Measurements from ENCODE around the gene OR52K1.
"Not testable (repeated sequence)": the region's sequence is repeated elsewhere in the genome, so short reads cannot be mapped to it uniquely, and the experiment has no call there.

OR52K1 gene

DNA sequence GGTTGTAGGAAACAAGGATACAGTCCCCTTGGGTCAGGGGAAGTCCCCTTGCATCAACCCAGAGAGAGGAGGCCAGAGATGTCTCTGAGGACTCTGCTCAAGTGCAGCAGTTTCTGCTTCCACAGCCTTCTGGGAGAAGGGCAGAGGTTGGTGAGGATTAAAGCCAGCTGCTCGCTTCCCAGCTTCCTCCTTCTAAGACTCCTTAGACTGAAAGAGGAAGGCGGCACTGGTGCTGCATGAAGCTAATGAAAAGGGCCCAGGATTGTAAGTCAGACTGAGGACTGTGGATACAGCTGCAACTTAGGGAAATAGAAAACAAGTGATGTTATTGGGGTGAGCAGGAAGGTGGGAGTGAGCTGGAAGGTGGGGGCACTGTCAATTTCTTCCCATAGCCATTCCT lies at the start of gene OR52K1:
OR52K1 (plus strand) TSS at position 202 of the 400 bp plus-strand sequence. CDS start 6,255 bp downstream, outside the sequence.
- DNase-seq (ENCODE audit: low spot score): no peak

DNA sequence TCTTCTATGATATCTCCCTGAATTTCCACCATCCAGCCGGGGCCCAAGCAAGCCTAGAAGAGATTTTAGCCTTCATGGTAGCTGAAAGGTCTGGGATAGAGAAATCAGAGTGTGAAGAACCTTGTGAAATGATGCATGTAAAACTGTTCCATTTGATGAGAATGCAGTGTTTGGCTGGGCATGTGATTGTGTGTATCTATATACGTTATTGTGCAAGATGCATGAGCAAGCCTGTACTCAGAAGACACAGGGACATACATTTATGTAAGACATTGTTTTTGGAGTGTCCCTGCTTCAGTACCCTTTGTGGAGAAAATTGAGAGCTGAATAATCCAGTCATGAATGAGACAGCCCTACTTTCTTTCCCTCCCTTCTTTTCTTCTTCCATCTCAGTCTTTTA lies 48.6 kb upstream of the OR52K1 start:
- DNase-seq (ENCODE audit: low spot score): no peak

DNA sequence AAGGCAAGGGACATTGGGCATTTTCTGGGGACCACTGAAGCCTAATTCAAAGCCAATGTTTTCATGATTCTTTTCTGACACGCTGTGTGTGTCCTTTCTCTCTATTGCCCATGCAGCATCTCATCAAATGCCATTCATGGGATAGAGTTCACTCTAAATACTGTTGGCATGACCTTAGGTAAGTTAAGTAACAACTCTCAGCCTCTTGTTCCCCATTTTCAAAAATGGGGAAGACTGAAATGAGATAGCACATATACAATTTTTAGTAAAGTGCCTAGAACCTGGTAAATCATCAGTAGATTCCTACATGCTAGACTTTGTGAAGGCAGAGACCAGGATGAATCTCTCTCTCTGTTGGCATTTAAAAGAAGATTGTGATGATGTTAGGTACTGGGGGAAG lies 46.0 kb upstream of the OR52K1 start:
- DNase-seq (ENCODE audit: low spot score): no peak

DNA sequence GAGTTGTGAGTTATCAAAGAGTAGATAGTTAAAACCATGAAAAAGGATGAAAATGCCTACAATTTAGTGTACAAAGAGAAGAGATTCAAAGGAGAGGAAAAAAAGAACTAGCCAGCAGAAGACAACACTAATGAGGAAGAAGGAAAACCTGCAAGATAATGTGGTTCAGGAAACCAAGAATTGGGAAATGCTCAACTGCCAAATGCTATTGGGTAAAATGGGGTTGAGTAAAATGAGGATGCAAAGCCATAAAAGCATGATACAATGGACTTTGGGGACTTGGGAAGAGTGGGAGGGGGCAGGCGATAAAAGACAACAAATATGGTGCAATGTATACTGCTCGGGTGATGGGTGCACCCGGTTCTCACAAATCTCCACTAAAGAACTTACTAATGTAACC lies 40.9 kb upstream of the OR52K1 start:
- DNase-seq (ENCODE audit: low spot score): no peak

DNA sequence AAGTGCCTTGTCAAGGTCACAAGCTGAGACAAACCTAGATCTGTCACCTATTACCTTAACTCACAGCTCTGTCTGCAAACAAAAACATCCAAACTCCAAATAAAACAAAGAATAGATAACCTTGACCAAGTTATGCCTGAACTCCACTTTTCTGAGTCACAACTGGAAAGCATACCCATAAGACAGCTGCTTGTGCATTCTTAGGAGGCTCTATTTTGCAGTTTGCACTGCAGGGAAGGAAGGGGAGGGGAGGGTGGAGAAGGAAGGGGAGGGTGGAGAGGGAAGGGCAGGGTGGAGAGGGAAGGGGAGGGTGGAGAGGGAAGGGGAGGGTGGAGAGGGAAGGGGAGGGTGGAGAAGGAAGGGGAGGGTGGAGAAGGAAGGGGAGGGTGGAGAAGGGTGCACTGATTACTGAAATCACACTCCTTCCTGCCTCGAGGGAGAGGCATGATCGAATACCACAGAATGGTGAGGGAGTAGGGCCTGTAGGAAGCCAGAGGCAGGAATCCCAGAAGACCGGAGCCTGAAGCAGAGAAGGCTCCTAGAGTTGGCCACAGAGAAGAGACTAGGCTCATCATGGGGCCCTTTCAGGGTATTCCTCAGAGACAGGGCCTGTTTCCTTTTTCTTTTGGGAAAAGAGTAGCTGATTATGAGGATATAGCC lies 39.1 kb upstream of the OR52K1 start:
- DNase-seq (ENCODE audit: low spot score): no peak

DNA sequence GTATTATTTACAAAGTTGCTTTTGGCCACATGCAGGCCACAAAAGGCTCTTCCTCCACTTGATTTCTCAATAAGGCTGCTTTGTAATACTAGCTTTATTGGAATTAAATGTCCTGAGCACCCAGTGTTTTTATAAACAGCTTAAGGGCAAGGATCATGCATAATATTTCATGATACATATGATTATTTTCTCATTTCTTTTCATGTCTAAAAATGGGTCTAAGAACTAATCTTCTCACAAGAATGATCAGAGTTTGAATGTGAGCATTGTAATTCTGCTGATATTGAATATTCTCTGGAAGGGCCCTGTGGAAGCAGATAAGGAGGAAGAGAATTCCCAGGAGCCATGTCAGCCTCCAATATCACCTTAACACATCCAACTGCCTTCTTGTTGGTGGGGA lies 33.5 kb upstream of the OR52K1 start, which contains the start of gene OR52K2:
OR52K2 (plus strand) TSS at position 301 of the 400 bp plus-strand sequence; CDS start at position 346, 45 bp downstream.
- no peak for DNase-seq (ENCODE audit: low spot score)

DNA sequence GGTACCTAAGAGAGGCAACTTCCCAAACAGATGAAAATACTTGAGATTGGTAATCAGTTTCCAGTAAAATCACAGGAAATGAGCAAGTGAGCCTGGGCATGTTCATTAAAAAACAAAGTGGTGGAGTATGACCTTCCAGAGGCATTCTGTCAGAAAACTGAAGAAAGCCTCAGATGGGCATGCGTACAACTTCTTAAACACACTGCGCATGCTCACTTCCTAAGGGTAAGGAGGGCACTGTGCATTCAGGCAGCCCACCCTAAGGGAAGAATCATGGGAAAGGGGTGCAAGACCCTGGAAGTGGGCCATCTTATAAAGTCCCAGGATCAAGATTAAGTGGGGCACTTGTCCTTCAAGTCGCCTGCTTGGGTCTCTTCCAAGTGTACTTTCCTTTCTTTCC lies 29.3 kb upstream of the OR52K1 start:
- no peak for DNase-seq (ENCODE audit: low spot score)

DNA sequence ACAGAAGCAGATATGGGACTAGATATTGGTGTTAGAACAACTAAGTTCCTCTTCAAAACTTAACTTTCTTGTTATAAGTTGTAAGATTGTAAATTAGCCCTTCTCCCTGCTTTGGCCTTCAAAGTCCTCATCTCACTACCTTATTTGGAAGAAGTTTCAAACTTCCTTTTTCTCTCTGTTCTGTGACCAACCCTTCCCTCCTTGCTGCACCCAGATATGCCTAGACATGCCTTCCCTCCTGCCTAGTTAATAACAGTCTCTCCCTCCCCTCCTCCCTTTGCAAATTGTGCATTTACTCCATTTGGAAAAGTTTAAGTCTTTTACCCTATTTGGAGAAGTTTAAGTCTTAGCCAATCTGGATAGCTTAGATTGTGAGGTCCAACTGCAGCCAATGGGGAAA lies 28.4 kb upstream of the OR52K1 start:
- no peak for DNase-seq (ENCODE audit: low spot score)

DNA sequence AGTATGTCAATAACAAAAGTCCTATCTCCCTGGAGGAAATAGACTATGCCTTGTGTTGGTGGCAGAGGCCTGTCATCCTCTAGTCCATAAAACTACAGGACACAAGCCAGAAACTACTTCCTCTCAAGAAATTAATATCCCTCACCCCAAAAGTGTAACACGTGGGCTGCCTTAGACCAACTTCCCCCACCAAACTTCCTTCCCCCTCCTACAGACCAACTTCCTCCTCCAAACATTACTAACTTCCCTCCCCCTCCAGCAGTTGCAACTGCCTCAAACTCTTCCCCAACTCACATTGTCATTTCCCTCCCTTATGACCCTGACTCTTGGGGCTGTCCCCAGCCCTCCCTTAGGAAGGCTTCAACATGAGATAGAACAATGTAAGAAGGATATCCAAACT lies 27.0 kb upstream of the OR52K1 start:
- no peak for DNase-seq (ENCODE audit: low spot score)

DNA sequence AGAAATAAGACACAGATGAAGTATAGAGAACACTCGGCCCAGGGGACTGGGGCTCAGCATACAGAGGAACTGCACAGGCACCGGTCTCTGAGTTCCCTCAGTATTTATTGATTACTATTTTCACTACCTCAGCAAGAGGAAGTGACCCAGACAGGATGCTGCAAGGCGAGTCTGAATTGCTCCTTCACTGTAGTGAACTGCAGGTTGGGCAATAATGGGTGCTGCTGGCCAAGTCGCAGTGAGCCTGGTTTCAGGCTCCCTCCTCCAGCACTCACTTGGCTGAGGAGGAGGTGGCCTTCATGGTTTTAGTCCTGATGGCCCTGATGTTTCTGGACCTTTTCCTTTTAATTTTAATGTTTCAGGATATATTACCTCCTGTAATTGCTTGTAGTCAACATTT lies 22.9 kb upstream of the OR52K1 start:
- no peak for DNase-seq (ENCODE audit: low spot score)

DNA sequence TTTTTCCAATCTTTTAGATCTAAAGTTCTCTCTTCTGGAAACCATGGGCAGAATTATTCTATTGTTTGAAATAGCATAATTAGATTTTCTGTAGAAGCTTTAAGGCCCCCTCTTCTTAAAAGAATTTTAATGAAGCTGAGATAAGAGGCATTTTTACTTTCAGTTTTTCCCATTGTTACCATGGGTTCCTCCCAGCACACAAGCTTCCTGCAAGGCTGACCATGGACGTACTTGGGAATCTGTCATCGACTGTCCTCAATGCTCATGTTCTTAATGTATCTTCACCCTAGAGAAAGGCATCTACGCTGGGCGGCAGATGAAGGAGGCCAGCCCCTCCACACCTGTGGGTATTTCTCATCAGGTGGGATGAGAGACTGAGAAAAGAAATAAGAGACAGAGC lies 22.3 kb upstream of the OR52K1 start:
- DNase-seq (ENCODE audit: low spot score): no peak

DNA sequence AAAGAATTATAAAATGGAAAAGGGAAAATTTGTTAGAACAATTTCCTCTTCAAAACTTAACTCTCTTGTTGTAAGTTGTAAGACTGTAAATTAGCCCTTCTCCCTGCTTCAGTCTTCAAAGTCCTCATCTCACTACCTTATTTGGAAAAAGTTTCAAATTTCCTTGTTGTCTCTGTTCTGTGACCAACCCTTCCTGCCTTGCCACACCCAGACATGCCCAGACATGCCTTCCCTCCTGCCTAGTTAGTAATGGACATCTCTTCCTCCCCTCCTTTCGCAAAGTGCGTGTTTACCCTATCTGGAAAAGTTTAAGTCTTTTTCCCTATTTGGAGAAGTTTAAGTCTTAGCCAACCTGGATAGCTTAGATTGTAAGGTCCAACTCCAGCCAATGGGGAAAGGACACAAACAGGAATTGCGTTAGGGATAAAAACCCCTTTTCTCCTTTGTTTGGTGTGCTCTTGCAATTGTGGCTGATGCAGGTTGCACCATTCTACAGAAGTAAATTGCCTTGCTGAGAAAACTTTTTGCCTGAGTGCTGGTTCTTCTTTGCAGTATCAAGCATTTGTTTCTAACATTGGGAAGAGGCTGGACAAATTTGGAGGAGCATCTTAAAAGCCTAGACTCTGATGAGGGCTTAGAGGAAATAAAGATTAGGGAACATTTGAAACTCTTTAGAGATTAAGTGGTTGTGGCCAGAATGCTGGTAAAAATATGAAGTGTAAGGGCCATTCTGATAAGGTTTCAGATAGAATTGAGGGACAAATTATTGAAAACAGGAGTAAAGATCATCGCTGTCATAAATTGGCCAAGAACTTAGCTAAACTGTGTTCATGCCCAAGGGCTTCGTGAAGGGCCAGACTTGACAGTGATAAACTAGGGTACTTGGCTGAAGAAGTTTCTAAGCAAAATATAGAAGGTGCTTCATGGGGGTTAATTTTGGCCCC lies 18.0 kb upstream of the OR52K1 start:
- DNase-seq (ENCODE audit: low spot score): peak; percentile 63

DNA sequence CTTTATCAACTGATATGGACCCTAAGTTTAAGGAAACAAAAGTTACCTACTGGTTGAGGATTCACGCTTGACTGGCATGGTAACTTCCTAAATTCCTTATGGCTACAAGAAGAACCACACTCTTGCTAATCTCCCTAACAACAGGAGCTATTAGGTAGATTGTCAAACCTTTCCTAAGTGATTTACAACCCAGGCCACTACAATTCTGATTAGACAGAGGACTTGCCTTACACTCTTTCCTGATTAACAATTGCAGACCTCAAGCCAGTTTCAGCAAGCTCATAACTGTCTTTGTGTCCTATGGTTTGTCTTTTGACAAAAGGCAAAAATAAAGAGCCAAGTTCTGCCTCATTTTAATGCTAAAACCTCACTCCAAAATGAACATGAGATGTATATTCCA lies 17.0 kb upstream of the OR52K1 start:
- no peak for DNase-seq (ENCODE audit: low spot score)

DNA sequence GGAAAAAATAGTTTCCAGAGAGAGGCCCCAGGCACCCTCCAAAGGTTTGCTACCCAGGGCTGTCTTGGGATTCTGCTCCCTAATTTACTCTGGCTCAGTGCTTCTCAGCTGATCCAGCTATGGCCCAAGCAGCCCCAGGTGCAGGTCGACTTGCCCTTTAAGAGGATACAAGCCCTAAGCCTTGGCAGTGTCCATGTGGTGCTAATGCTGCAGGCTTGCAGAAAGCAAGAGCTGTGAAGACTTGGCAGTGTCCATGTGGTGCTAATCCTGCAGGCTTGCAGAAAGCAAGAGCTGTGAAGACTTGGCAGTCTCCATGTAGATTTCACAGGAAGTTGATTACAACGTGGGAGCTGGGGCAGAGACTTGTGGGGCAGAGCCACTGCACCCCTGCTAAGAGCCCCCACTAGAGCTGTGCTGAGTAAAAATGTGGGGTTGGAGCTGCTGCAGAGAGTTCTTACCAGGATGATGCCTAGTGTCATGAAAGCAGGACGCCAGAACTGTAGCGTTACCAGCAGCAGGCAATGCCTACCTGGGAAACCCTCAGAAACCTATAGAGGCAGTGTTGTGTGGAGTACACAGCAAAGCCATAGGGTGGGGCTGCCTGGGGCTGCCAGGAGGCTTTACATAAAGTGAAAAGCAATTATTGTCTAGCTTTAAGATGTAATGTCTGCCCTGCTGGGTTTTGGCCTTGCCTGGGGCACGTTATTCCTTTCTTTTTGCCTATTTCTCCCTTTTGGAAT lies 16.1 kb upstream of the OR52K1 start:
- DNase-seq (ENCODE audit: low spot score): no peak

DNA sequence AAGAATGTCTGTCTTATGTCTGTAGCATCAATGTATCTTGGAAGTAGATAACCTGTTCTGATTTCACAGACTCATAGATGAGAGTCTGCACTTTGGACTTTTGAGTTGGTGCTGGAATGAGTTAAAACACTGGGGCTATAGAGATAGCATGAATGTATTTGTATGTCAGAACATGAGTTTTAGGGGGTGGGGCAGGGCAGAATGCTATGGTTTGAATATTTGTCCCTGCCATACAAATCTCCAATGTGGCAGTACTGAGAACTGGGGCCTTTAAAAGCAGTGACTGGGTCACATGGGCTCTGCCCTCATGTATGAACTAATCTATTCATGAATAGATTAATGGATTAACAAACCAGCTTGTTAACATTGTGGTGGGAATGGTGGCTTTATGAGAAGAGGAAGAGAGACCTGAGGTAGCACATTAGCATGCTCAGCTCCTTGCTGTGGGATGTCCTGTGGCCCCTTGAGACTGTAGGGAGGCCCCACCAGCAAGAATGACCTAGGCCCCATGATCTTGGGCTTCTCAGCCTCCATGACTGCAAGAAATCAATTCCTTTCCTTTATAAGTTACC lies 15.5 kb upstream of the OR52K1 start:
- DNase-seq (ENCODE audit: low spot score): no peak

DNA sequence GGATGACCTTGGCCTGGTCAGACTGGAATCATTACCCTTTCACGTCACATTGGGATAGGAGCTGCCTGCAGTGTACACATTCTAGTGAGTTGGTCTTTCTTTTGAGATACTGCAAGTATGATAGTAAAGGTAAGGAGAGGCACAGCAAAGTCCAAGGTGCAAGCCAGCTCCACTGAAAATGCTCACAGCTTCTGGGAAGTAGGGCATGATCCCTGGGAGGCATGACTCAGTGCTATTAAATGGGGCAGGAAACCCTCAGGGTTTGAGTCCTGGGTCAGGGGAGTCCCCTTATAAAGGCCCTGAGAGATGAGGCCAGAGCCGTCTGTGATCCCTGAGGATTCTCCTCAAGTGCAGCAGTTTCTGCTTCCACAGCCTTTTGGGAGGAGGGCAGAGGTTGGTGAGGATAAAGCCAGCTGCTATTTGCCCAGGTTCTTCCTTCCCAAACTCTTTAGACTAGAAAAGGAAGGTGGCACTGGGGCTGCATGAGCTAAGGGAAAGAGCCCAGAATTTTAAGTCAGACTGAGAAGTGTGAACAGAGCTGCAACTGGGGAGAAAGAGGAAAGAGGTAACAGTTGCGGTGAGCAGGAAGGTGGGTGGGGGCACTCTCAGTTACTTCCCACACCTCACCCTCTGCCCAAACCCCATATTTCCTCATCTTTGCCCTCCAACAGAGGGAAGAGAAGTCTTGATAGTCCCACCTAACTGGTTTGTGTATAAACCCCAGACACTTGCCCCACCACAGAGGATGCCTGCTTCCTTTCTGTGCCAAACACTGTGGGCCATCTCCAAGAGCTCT lies 14.4 kb upstream of the OR52K1 start:
- DNase-seq (ENCODE audit: low spot score): no peak

DNA sequence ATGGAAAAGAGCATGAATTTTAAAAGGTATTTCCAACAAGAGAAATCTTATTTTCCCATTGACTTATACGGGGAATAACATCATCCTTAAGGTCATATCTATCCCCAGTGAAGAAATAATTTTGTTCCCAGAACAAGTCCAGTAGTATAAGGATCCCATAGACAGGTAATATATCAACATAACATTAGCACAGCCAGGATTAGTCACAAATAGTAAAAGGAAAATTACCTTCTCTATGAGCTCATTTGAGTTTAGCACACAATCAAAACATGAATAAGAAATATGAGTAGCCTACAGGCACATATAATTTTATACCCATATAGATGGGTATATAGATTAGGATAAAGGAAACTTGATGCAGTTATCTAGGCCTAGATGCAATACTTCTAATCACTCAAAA lies 2.8 kb upstream of the OR52K1 start:
- no peak for DNase-seq (ENCODE audit: low spot score)

DNA sequence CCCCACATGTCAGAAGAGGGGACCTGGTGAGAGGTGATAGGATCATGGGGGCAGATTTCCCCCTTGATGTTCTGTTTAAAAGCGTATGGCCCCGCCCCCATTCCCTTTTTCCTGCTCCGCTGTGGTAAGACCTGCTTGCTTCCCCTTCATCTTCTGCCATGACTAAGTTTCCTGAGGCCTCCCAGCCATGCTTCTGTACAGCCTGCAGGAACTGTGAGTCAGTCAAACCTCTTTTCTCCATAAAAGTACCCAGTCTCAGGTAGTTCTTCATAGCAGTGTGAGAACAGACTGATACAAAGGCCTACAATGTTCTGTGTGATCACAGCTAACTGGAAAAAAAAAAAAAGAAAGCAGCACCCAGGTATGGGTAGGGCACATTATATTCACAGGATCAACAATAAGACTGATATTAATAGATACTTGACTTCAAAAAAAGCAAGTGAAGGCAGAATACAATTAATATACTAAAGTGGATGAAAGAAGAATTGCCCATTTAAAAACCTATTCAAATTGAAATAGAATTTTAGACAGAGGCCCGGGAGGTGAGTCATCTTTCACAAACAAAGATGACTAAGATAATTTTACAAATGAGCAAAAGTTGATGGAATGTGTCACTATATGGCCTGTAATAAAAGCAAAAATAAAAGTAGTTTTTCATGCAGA lies 1.7 kb upstream of the OR52K1 start:
- DNase-seq (ENCODE audit: low spot score): no peak

DNA sequence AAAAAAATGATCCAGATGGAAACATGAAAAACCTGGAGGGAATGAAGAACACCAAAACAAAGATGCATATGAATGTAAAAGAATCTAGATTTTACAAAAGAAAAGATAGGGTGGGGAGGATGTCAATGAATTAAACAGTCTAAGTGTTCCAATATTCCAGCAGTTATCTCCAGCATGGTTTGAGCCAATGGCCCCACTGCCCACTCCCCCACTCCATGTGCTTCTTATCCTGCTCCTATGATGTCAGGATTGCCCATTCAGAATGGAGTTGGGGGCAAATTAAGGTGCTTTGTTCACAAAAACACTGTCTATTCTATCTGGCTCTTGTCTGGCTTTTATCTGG lies 1.2 kb upstream of the OR52K1 start:
- no peak for DNase-seq (ENCODE audit: low spot score)

DNA sequence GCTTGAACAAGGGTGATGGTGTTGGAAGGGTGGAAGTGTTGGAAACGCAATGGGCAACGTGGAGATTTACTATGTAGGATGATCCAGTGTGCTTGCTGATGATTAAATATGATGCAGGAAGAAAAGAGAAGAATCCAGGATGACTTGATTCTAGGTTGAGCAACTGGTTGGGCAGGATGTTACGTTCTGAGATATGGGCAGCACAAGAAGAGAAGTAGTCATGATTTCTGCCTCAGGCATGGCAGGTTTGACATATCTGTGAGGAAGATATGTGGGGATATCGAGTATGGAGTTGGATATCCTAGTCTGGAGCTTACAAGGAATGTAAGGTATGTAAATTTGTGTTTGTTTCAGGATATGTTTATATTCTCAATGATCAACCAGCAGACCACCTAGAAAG lies 1.9 kb downstream of the OR52K1 start:
- no peak for DNase-seq (ENCODE audit: low spot score)

DNA sequence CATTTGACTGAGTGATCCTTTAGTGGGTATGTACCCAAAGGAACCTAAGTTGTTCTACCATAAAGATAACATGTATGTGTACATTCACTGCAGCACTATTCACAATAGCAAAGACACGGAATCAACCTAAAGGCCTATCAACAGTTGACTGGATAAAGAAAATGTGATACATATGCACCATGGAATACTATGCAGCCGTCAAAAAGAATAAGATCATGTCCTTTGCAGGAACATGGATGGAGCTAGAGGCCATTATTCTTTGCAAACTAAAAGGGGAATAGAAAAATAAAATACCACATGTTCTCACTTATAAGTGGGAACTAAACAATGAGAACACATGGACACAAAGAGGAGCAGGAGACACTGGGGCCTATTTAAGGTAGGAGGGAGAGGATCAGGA lies 9.0 kb downstream of the OR52K1 start:
- not testable (repeated sequence) for DNase-seq (ENCODE audit: low spot score)
